ENCODE results near the gene CCDC24. TPM values are rescaled to one million over a fixed set of nuclear protein-coding genes. Genes with fewer than 3 reads are reported as not detected.

CCDC24 gene
- total RNA-seq, 1 experiment from 2014 or later = 5.9 TPM

DNA sequence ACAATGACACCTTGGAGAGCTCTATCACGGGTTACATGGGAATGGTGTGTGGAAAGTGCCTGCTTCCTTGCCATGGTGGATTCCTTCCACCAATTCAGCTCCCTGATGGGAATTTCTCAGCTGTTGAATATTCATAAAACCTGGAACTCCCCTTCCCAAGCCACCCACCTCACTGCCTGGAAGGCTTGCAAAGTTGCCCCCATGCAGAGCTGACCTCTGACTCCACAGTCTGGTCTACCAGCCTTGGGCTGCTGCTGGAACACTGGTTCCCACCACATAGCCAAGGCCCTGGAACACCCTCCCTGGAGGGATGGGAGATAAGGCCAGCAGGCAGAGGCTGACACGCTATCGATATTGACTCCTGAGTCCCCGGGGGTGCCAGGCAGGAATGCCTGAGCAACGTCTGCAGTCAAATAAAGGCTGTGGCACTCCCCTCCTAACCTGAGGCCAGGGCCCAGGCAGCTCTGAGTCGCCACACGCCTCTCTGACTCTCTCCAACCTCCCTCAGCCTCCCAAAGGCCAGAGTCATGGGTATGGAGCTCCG, 8.8 kb downstream of the CCDC24 start:
- H3K27me3 ChIP-seq = no peaks in the 10 kb centered on the region
- H3K36me3 ChIP-seq = 0 out of 2 replicates have a peak, but pooled peaks cover 2% of the 10 kb centered on the region
- H3K4me3 ChIP-seq = no peak overlapping the region
- H3K9me3 ChIP-seq = no peaks in the 10 kb centered on the region
- no peak for DNase-seq

DNA sequence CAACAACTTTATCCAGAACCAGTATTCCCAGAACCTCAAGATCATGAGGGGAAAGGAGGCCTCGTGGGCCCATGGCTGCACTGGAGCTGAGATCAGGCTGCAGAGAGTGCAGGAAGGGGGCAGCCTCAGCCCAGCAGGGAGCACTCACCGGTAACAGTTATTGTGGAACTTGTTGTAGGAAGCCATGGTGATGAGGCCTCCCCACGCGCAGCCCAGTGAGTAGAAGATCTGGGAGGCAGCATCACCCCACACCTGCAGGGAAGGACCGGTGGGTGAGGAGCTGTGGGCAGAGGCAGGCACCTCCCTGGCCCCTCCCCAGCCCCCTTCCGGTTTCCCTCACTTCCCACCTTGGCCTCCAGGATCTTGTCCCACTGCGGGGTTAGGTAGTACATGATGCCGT, 10.8 kb downstream of the CCDC24 start:
- H3K36me3 ChIP-seq = peaks cover 4% of the 10 kb centered on the region; the same call in 1 of the 2 replicates
- no peaks in the 10 kb centered on the region for H3K27me3 ChIP-seq
- no peak overlapping the region for H3K4me3 ChIP-seq
- DNase-seq = no peak
- no peaks in the 10 kb centered on the region for H3K9me3 ChIP-seq

- DNase-seq = no peak
- H3K36me3 ChIP-seq = peaks cover 4% of the 10 kb centered on the region; the same call in 1 of the 2 replicates
- H3K4me3 ChIP-seq = no peak overlapping the region
- no peaks in the 10 kb centered on the region for H3K9me3 ChIP-seq
- H3K27me3 ChIP-seq = no peaks in the 10 kb centered on the region
Measured at GRCh38 chr1:44002606-44003157, 11.3 kb downstream of the CCDC24 start.

- no peak for DNase-seq
- Histone ChIP-seq H3K36me3 (peaks cover 2% of the 10 kb centered on the region; the same call in 1 of the 2 replicates), H3K27me3 (no peaks in the 10 kb centered on the region), H3K4me3 (no peak overlapping the region), H3K9me3 (no peaks in the 10 kb centered on the region)
Measured at GRCh38 chr1:44008259-44008658, 16.9 kb downstream of the CCDC24 start.

- no peak overlapping the region for H3K4me3 ChIP-seq
- H3K9me3 ChIP-seq = no peaks in the 10 kb centered on the region
- peaks cover 2% of the 10 kb centered on the region; the same call in 1 of the 2 replicates for H3K36me3 ChIP-seq
- no peak for DNase-seq
- H3K27me3 ChIP-seq = no peaks in the 10 kb centered on the region
Measured at GRCh38 chr1:44010935-44011471, 19.6 kb downstream of the CCDC24 start.

- H3K9me3 ChIP-seq = no peaks in the 10 kb centered on the region
- no peak for DNase-seq
- H3K36me3 ChIP-seq = no peaks in the 10 kb centered on the region
- H3K27me3 ChIP-seq = no peaks in the 10 kb centered on the region
- H3K4me3 ChIP-seq = no peak overlapping the region
Measured at GRCh38 chr1:44012404-44012803, 21.0 kb downstream of the CCDC24 start.

DNA sequence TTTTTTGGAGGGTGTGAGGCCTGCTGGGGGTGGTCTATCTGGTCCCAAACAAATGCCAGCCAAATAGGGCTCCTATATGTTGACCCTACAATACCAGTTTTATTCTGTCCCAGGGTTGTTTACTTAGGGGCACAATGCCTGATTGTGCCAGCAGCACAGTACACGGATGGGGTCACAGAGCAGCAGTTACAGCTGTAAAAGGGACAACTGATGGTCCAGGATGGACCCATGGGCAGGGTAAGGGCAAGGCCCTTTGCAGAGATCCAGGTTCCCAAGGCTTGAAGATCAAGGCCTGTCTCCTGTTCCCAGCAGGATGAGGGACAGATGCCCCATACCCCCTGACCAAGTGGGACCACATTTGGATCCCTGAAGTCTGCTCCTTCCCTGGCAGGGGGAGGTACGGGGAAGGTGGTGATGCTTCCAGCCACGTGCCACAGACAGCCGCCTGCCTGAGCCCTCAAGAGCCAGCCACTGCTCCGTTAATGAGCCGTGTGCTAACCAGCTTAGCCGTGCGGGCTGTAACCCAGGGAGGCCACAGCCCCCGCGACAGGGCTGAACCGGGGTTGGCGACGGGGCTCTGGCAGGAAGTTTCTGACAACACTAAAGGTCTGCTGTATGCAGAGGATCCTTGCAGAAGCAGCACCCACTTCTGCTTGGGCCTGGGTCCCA, 21.7 kb downstream of the CCDC24 start:
- DNase-seq = no peak
- Histone ChIP-seq H3K9me3 (no peaks in the 10 kb centered on the region), H3K4me3 (no peak overlapping the region), H3K27me3 (no peaks in the 10 kb centered on the region), H3K36me3 (no peaks in the 10 kb centered on the region)

- no peak for DNase-seq
- Histone ChIP-seq H3K36me3 (no peaks in the 10 kb centered on the region), H3K9me3 (no peaks in the 10 kb centered on the region), H3K4me3 (no peak overlapping the region), H3K27me3 (no peaks in the 10 kb centered on the region)
Measured at GRCh38 chr1:44013949-44014348, 22.6 kb downstream of the CCDC24 start.

GRCh38 chr1:44014365-44015104, 23.1 kb downstream of the CCDC24 start:
- no peak for DNase-seq
- Histone ChIP-seq H3K4me3 (no peak overlapping the region), H3K9me3 (no peaks in the 10 kb centered on the region), H3K36me3 (no peaks in the 10 kb centered on the region), H3K27me3 (no peaks in the 10 kb centered on the region)

- no peaks in the 10 kb centered on the region for H3K27me3 ChIP-seq
- peak; percentile 47 for DNase-seq
- no peaks in the 10 kb centered on the region for H3K9me3 ChIP-seq
- H3K4me3 ChIP-seq = no peak overlapping the region
- H3K36me3 ChIP-seq = no peaks in the 10 kb centered on the region
Measured at GRCh38 chr1:44015206-44015605, 23.8 kb downstream of the CCDC24 start.

- H3K9me3 ChIP-seq = no peaks in the 10 kb centered on the region
- DNase-seq = peak; percentile 50
- no peak overlapping the region for H3K4me3 ChIP-seq
- no peaks in the 10 kb centered on the region for H3K27me3 ChIP-seq
- no peaks in the 10 kb centered on the region for H3K36me3 ChIP-seq
Measured at GRCh38 chr1:44016041-44016889, 24.9 kb downstream of the CCDC24 start.

DNA sequence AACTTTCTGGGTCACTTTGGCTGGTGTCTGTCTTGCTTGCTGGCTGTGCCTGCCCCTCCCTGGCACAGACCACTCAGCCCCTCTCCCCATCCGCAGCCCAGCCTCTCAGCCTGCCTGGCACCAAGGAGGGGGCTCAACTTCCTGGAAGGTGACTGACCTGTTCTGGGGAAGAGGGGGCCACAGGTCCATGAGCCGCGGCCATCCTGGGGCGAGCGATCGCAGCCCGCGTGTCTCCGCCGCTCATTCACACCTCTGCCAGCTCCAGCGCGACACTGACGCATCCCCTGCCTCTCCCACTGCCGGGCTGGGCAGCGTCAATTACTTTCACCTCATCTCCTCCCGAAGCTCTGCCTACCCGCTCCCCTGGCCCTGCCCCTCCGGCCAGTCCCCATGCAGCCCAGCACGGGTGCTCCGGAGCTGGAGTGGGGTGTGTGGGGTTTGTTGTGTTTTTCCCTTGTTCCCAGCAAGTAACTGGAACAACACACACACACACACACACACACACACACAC, 25.5 kb downstream of the CCDC24 start:
- no peak overlapping the region for H3K4me3 ChIP-seq
- H3K27me3 ChIP-seq = no peaks in the 10 kb centered on the region
- H3K9me3 ChIP-seq = no peaks in the 10 kb centered on the region
- no peak for DNase-seq
- no peaks in the 10 kb centered on the region for H3K36me3 ChIP-seq

GRCh38 chr1:44019466-44019948, 28.1 kb downstream of the CCDC24 start:
- H3K27me3 ChIP-seq = no peaks in the 10 kb centered on the region
- no peak for DNase-seq
- no peak overlapping the region for H3K4me3 ChIP-seq
- H3K9me3 ChIP-seq = no peaks in the 10 kb centered on the region
- no peaks in the 10 kb centered on the region for H3K36me3 ChIP-seq

DNA sequence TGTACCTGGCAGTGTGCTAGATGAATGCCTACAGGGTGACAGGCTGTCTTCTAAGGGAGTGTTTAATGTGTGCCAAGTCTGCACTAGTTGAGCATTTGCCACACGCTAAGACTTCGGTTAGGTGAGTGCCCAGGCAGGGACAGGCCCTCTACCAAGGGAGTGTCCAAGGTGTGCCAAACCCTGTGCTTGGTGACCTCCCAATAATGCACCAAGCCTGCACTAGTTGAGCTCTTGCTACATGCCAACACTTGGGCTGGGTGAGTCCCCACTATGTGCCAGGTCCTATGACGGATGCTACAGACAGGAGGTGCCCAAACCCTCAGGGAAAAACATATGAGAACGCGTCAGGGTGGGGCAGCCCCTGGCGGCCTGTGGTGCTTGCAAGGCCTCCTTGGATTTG, 29.1 kb downstream of the CCDC24 start:
- Histone ChIP-seq H3K27me3 (no peaks in the 10 kb centered on the region), H3K36me3 (no peaks in the 10 kb centered on the region), H3K4me3 (no peak overlapping the region), H3K9me3 (no peaks in the 10 kb centered on the region)
- DNase-seq = no peak

DNA sequence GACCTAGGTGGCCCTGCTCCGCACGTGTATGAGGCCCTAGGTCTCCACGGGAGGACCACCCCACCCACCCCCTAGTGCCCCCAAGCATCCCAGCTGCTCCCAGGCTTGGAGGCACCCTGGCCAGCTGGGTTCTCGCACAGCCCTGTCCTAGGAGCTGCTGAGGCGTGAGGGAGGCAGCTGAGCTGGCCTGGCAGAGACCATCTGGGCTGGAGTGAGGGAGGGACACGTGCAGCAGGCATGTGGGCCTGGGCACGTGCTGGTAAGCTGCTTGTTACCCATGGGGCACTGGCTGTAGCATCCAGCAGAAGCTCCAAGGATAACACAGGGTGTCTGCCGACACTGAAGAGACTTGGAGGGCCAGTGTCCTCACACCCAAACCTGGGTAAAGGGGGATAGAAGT, 29.8 kb downstream of the CCDC24 start:
- DNase-seq = no peak

More for the DNA sequence above, 29.8 kb downstream of the CCDC24 start:
- Histone ChIP-seq H3K36me3 (no peaks in the 10 kb centered on the region), H3K9me3 (no peaks in the 10 kb centered on the region), H3K27me3 (no peaks in the 10 kb centered on the region), H3K4me3 (no peak overlapping the region)
